Fibroblast of mammary gland (primary cell): ENCODE data around the gene HCN4.
A peak's percentile ranks its signal among the peaks of the same experiment; 100 is the strongest.
"Not testable (repeated sequence)": the region's sequence is repeated elsewhere in the genome, so short reads cannot be mapped to it uniquely, and the experiment has no call there.

ENCODE experiments used
- DNase-seq: peaks from one replicate; pipeline ENCODE4 v3.0.0-alpha.2; 2010; ENCODE audit warnings: low read depth
- H3K4me3 ChIP-seq: 2 replicates; pipeline ENCODE4 v1.5.1; 2011; ENCODE audit warnings: low read depth, mild to moderate bottlenecking, low read length, moderate library complexity; ENCODE audit not compliant: control insufficient read depth
- TF ChIP-seq, protein P1 (sequence below): conservative IDR thresholded peaks from 2 replicates; pipeline ENCODE4 v1.5.1; 2011; ENCODE audit warnings: low read depth, low read length, inconsistent platforms; ENCODE audit not compliant: control insufficient read depth, insufficient read depth

HCN4 gene

DNA sequence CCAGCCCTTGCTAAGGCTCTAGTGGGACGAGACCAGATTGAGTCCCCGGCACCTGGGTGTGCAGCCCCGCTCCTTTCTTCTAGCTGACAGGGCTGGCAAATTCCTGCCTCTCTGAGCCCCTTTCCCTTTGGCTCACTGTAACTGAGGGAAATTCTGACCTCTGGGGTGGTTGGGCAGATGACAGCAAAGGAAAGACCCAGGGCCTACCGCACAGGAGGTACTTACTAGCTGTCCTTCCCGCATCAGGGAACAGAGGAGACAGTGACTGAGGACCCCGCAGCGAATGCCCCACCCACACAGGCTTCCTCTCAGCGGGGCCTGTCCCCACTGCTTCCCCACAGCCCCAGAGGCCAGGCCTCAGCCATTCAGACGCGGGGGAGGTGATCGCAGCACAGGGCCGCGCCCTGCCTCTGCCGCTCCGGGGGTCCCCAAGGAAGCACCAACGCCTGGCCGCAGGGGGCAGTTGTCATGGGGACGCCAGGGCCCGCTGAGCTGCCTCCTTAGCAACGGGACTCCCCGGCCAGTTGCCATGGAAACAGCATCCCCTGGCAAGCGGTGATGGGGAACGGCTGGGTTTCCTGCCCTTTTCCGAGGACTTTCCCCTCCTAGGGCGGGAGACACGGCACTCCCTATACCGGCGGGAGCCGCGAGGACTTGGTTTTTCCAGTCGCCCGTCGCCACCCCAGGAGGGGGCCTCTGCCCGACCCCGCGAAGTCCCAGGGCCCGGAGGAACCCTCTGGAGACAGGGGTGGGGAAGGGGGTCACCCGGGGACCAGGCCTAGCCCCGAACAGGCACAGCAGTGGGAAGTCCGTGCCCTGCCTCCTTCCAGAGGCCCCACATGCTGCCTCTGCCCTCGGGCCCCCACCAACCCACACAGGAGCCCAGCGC is 50.1 kb downstream of the HCN4 start:
- H3K4me3 ChIP-seq, result no peak overlapping the region
- TF ChIP-seq, protein P1, sequence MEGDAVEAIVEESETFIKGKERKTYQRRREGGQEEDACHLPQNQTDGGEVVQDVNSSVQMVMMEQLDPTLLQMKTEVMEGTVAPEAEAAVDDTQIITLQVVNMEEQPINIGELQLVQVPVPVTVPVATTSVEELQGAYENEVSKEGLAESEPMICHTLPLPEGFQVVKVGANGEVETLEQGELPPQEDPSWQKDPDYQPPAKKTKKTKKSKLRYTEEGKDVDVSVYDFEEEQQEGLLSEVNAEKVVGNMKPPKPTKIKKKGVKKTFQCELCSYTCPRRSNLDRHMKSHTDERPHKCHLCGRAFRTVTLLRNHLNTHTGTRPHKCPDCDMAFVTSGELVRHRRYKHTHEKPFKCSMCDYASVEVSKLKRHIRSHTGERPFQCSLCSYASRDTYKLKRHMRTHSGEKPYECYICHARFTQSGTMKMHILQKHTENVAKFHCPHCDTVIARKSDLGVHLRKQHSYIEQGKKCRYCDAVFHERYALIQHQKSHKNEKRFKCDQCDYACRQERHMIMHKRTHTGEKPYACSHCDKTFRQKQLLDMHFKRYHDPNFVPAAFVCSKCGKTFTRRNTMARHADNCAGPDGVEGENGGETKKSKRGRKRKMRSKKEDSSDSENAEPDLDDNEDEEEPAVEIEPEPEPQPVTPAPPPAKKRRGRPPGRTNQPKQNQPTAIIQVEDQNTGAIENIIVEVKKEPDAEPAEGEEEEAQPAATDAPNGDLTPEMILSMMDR, result no peak
- DNase-seq, result peak; percentile 4

DNA sequence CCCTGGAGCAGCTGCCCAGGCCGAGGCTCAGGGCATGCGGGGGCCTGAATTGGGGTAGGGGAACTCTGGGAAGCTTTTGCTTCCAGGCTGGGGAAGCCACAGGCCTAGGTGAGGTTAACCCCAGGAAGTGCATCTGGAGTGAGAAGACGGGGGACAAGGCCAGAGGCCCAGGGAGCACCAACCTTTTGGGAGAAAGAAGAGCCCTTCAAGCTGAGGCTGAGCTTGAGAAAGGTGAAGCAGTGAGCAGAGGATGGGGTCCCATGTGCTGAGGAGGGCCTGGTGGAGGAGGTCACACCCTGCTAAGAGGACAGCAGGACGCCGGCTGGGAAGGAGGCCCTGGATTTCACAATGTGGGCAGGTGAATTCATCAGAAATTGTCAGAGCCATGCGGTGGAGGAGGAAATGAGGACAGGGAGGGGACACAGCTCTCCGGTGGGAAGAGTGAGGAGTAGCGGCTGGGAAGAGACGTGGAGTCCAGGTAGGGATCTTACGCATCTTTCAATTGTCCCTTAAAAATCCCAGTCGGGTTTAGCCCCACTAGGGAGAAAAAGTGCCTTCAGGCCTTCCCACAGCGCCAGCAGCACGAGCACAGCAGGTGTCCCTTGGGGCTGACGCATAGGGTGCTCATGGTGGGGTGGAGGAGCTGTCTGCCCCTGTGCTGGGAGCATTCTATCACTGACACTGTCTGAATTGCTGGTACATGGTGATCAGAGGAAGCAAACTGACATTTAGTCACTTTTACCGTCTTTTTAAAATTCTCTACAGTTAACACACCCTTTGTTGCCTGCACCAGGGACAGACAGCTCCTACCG is 50.9 kb downstream of the HCN4 start:
- TF ChIP-seq, protein P1, result no peak
- DNase-seq, result no peak
- no peak overlapping the region for H3K4me3 ChIP-seq

DNA sequence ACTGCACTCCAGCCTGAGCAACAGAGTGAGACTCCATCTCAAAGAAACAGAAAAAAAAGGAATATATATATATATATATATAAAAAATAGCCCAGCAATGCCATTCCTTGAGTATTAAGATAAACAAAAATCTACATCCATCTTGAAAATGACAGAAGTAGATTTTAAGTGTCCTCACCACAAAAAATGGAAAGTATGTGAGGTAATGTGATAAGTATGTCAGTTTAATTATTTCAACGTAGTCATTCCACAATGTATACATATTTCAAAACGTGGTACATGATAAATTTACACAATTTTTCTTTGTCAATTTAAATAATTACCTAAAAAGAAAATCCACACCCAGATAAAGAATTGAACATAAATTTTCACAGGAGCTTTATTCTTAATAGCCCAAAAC is 54.9 kb downstream of the HCN4 start:
- TF ChIP-seq, protein P1, result no peak
- H3K4me3 ChIP-seq, result no peak overlapping the region
- no peak for DNase-seq

DNA sequence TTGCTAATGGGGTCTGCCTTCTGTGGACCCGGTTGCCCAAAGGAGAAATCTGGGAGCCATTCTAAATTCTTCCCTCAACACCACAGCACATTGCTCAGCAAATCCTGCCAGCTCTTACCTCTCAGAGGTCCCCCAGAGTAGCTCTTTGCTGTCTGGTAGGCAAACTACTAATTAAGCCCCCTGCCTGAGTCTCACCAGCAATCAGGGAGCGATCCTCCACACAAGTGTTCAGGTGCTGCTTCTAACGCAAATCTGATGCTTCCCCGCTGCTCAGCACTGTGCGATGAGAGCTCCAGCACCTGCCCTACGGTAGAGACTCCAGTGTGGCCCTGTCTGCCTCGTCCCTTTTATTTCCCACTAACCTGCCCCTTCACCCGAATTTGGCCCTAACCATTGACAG is 60.5 kb downstream of the HCN4 start:
- no peak overlapping the region for H3K4me3 ChIP-seq
- TF ChIP-seq, protein P1, result no peak
- no peak for DNase-seq

DNA sequence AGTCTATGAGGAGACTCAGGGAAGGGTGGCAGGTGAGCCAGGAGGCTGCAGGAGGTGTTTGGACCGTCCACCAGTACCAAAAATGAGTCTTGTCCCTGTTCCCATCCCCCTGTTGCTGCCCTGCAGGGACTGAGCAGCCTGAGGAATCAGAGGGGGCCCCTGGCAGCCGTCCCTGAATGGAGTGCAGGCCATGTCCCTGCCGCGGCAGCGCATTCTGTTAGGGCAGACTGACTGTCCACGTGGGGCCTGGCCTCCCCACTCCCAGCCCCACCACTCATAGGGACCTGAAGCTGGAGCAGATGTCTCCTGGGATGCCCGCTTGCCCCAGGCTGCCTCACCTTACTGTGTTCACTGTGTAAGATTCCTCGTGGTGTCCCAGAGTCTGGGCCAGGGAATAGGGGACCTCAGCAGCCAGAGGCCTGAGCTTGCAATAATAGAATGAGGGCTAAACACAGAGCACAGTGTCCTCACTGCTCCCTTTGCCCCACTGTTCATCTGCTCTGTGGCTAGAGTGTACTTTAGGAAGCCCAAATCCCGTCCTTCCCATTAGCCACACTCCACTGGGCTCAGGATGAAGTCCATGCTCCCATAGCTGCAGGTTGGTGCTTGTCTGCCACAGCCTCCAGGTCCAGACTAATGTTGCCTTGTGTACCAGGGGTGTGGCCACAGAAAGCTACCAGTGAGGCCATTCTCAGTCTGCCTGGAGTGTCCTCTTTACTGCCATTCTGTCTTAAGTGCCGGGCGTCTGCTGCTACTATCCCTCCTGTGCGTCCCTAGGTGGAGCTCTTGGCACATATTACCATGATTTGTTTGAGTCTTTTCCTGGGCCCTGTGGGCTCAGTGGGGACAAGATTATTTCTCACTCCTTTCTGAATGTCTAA is 63.2 kb downstream of the HCN4 start:
- TF ChIP-seq, protein P1, result peak; percentile 65
- no peak overlapping the region for H3K4me3 ChIP-seq
- peak; percentile 70 for DNase-seq

DNA sequence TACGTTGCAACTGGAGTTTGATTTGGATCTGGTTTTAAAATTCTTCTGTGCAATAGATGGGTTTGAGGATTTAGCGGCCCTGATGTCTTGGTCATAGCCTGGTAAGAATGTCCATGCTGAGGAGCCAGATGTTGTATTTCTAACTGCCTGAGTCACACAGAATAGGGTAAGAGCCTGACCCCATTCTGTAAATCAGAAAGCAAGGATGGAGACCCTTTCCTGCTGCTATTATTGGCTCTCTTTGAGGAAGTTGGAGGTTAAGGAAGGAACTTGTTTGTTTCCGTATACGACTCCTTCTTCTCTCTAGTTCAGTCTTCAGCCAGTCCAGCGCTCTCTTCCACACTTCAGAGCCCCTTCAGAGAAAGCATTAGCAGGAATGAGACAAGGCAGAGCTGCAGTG is 65.1 kb downstream of the HCN4 start:
- no peak for DNase-seq
- no peak overlapping the region for H3K4me3 ChIP-seq
- TF ChIP-seq, protein P1, result no peak

DNA sequence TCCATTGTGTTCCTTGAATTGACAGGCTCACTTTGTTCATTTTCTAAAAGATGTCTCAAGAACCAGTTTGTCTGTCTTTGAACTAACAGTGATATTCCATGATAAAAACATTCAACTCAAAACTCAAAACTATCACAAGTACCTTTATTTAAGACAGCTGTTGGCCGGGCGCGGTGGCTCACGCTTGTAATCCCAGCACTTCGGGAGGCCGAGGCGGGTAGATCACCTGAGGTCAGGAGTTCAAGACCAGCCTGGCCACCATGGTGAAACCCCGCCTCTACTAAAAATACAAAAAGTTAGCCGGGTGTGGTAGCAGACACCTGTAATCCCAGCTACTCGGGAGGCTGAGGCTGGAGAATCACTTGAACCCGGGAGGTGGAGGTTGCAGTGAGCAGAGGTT is 68.5 kb downstream of the HCN4 start:
- H3K4me3 ChIP-seq, DNase-seq: not testable (repeated sequence)
